Heart left ventricle (tissue), 13 donors: Measurements from ENCODE around the gene ROR1.

Source experiments
- CTCF ChIP-seq, 12 donors: fragments of 200-600 bp; sonication (generic) in 4 of 12; IDR thresholded peaks; one replicate each; pipeline versions ENCODE4 v1.5.0 to v1.8.0; 2018 to 2022; ENCODE audit warnings: antibody characterized with exemption in 12 of 12, mild to moderate bottlenecking in 5 of 12
- POLR2A ChIP-seq, 2 donors: fragments of 450-650 bp; IDR thresholded peaks; one replicate each; pipeline ENCODE4 v1.6.1; 2017; ENCODE audit warnings: antibody characterized with exemption in 2 of 2, mild to moderate bottlenecking in 2 of 2, moderate library complexity in 2 of 2
- donor health status: ischemic (EF 13 %, LVEDD 7.1; RV severe dilation, severe dysfunction).
- donor health status: DM: no; HTN: yes; CAD: no.
- donor health status: DM: no; HTN: no; CAD: no.
- donor health status: ischemic (EF 25% LVEDD 6.9; RV normal size, moderate dysfunction).
- donor health status: ischemic (EF 25% LVEDD 5.7; RV mildly dilated, moderate dysfunction).
- donor health status: ischemic (EF 35%, LVEDD 5.7; RV mildly dilated, moderate dysfunction).
- donor health status: nonischemic (EF 11% LVEDD 7.7; RV severe dilation, severe dysfunction).
- donor health status: DM: yes; HTN: yes; CAD: no.
- donor health status: PGD.
- donor health status: ischemic (EF 29% LVEDD 5.4; RV normal size, mild dysfunction).
- donor health status: nonischemic (EF 23%, LVEDD 6.1; RV moderate dilation, normal function).

- TF ChIP-seq CTCF (IDR thresholded peaks at IDR 0.05) (no peak), POLR2A (IDR thresholded peaks at IDR 0.05) (no peak)
These were observed 300.9 kb downstream of the ROR1 start for GRCh38 chr1:64074767-64075166.
